ENCODE measurements around the gene RAB29.
A peak's percentile ranks its signal among the peaks of the same experiment; 100 is the strongest.

Gene RAB29

DNA sequence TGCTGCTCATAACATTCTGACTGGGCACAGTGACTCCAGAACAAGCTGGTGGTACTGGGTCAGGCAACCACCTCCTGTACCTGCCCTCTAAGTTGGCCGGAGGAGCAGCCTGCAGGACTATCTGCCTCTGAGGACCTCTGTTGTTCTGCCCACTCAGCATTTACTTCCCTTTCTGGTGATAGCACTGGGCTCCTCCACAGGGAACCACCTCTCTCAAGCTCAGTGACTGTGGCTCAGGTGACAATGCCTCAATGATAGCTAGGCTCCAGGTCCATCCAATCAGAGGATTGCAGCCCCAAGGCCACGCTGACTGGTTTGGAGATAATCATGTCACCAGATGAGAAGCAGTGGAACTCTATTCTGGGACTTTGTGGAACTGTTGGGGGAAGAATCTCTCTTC, 21.9 kb upstream of the RAB29 start:
- no peak for DNase-seq

DNA sequence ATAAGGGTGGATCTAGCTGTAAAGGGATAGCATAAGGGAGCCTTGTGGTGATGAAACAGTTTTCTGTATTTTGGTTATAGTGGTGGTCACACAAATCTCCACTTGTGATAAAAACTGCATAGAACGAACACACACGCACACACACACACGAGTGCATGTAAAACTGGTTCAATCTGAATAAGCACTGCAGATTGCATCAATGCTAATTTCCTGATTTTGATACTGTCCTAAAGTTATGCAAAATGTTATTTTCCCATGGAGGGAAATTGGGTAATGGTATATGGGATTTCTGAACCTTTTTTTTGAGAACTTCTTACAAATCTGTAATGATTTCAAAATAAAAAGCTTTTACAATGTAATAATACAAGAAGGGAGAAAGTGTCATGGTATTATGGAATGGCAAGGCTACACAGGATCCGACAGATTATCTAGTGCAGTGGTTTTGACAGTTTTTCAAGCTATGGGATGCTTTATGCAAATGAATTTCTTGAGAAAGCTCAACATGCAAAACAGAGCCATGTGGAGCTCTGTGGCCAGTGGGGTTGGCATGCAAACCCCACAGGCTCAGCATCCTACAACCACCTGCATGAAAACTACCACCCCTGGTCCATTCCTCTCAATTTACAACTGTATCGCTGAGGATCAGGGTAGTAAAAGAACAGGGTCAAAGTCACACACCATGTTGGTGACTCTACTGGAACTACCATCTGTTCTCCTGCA, 18.9 kb upstream of the RAB29 start:
- DNase-seq: no peak

DNA sequence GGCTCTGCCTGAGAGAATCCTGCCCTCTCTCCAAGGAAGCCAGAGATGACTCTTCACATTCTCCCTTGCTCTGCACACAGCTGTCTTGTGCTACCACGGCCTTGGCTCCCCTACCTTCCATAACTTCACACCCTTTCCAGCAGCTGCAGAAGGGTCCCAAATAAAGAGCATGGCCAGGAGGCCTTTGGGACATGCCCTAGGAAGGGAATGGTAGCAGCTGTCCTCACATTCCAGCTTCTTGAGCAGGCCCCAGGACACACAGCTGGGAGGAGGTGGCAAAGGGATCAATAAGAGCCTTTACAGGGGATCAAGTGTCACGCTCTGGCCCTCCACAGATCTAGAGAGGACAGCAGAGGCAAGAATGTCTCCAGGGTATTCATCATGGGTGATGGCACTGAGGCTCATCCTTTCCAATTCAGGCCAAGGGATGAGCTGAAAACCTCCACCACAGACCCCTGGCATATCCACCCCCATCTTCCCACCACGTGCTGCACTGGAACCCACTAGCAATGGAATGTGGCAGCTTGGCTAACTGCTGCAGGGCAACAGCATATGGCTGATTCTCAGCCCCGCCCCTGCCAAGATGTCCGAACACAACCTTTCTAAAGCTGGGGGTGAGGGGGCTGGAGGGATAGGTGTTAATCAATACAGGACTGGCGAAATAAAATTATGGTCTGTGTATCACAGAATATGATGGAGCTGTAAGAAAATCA, 17.8 kb upstream of the RAB29 start:
- DNase-seq: no peak

DNA sequence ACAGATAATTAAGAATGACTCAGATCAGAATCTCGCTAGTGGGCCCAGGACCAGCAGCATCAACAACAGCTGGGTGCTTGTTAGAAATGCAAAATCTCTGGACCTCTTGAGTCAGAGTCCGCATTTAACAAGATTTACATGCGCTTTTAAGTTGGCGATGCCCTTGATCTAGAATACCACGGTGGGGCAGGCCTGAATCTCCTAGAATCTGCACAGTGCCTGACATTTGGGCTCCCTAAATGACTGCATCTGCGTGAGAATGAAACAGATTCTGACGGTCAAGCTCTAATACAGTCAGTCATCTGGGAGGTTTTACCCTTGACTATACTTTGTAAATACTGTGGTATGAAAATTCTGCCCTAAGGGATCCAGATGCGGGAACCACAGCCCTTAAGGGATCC, 17.2 kb upstream of the RAB29 start:
- DNase-seq: no peak

DNA sequence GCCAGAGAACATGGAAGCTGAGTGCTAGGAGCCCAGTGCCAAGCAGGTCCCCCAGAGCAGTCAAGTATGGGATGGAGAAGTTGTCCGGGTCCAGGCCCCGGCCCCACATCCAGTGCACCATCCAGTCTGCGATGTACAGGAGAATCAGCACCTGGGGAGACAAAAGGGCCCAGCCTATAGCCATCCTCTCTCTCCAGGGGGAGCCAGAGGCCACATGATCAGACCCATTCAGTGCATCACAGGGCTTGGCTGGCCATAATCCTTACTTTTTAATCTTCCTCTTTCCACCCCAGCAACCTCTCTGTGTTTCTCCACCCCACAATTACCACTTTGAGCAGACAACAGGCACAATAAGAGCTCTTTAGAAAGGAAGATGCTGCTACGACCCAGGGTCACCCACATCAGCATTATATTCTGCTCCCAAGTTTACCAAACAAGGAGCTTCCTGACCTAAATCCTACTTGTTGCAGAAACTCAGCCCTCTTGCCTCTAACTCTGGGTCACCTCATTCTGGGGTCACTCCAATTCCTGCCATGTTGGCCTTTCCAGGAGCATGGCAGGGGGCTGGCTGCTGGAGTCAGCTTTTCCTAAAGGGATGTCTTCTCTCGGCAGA, 16.4 kb upstream of the RAB29 start:
- peak in 49 of 58 donors; percentile 13 to 76 (median 51) for DNase-seq

DNA sequence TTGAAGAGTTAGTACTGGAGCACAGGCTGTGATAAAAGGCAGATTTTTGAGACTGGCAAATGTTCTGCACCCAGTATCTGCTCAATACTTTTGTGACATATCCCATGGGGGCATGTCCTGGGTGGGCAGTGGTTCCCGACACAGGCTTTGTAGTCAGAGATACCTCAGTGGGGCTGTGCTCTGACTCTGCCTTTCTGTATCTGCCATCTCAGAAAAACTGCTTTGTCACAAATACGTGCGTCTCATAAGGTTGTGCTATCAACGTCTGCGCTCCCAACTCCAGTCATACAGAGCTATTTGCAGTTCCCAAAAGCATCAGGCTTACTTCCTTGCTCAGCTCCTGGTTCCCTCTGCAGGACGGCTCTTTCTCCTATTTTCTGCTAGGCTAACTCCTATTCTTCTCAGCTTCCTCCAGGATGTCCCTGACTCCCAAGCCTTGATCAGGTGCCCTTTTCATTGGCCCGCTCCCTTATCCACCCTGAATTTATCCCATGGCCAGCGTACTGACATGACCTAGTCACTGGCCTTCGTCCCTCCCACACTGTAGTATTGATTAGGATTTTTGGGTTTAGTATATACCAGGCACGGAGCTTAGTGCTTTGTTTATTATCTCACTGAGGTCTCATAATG, 12.1 kb upstream of the RAB29 start:
- no peak for DNase-seq

DNA sequence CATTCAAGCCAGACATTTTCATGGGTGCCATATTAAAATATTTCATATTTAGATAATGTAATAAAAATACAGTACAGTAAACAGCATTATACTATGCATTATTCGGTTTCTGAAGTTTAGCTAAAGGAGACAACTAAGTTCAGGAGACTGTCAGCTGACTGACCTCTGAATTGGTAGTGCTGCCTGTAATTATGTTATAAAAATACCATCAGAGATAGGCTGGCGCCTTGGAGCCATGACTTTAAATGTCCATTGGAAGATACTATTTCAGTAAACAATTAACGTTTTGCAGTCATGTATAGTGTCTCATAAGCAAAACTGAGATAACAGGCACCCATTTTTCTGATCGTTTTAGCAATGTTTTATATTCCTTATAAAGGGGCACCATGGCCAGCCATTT, 11.3 kb upstream of the RAB29 start:
- DNase-seq: no peak

DNA sequence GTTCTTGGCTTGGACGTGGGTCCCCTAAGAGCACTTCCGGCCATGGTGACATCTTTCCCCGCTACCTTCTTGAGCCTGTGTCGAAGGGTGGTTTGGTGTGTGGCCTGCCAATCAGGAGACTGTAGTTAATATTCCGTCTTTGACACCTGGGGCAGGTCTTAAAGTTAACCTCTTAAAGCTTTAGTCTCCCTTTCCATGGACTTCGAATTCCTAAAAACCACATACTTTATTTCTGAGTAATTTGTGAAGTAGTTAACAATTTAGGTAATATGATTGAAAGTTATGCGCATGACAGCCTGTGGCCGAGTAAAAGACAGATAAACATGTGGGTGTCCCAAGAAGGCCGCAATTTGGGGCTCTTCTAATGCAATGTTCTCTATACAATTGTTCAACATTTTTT, 10.2 kb upstream of the RAB29 start:
- no peak for DNase-seq

DNA sequence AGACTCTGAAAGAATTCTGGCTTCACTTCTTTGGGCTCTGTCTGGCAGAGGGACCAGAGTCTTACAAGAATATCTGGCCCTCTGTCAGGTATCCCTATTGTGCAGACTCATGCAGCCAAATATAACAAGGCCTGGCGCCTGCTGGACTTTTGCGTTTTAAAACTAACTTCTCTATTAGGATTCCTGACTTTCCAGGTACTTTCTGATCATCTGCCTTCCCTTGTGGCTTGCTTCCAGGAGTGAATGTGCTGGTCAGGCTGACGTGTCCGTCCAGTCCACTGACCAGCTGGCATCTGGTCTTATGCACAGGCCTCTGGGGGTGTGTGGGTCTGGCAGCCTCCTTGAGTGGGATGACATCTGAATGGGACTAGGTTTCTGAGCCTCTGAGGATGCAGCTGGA, 8.6 kb upstream of the RAB29 start:
- DNase-seq: peak in 6 of 58 donors; percentile 4 to 43 (median 20)

DNA sequence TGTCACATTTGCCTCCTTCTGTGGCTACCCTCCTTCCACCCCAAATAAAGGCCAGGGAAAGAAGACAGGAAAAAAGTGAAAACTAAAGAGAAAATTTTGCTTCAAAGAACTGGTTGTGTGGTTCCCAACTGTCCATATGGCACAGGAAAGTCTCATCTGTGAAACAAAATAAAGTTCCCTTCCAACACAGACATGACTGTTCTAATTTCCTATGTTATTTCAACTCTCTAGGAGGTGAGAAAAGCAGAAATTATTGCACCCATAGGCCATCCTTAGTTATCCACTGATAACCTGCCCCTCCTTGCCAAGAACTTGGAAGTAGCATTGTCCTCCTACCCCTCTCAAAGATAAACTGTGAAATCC, 8.1 kb upstream of the RAB29 start:
- no peak for DNase-seq

DNA sequence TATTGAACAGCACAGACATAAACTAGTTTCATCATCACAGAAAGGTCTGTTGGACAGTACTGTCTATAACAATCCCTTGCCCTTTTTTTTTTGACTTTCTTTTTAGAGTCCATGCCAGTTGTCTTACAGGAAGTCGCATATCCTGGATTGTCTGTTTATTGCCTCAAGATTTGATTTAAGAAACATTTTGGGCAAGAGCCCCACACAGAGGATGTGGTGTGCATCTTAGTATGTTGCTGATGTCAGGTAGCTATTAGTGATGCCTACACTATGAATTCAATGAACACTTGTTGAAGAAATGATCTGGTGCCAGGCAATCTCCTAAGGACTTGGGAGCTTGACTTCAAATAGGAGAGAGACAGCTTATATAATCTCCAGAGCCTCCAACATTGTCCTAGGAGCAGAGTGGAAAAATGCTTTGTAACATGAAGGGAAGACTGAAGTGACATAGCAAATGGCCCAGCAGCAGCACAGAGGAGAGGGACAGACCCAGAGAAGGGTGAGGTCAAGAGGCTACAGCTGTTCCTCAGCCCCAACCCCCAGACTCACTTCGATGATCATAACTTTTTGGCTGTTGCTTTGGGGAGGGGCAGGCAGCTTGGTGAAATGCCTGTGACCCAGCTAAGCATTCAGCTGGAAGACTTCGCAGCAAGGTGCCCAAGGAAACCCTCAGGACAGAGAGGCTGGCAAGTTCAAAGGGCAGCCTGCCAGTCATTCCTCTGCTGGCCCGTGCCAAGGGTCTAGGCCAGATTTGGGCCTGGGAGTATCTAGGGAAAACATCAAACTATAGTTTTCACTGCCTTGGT, 7.5 kb upstream of the RAB29 start:
- no peak for DNase-seq

DNA sequence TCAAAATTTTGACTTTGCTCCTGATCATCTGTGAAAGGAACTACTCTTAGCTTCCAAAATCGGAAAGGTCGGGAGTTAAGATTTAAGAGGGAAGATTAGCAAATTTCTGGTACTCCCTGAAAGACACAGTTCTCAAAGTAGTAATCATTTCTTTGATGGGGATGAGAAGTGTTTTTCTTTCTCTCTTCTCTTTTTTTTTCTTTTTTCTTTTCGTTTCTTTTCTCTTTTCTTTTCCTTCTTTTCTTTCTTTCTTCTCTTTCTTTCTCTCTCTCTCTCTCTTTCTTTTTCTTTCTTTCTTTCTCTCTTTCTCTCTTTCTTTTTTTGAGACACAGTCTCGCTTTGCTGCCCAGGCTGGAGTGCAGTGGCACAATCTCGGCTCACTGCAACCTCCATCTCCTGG, 5.1 kb upstream of the RAB29 start:
- no peak for DNase-seq

DNA sequence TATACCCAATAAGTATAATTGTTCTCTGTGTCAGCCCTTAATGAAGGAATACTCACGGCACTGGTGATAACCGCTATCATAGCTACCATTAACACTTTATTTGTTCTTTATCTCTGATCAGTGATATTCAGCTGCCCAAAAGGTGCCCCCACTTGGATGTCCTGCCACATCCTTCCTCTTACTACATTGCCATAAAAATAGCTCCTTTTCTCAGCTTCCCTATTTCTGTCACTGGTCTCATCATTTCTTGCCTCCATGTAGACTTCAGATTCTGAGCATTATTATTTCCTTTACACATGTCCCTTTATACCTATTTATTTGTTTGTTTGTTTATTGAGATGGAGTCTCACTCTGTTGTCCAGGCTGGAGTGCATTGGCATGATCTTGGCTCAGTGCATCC, 2.7 kb upstream of the RAB29 start:
- no peak for DNase-seq

DNA sequence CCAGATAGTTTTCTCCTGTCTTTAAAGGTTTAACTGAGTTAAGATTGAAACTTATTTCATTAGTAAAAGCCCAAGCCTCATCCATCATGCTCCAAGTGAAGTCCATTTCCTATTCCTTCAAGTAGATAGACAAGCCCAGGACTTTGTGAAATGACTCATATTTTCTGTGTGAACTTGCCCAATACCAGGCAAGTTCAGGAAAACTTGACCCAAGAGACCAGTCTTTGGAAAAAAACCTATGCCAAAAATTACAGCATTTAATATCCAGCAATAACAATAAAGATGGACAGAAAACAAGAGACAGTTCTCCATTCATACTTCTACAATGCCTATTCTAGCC, 405 bp upstream of the RAB29 start:
- no peak for DNase-seq

DNA sequence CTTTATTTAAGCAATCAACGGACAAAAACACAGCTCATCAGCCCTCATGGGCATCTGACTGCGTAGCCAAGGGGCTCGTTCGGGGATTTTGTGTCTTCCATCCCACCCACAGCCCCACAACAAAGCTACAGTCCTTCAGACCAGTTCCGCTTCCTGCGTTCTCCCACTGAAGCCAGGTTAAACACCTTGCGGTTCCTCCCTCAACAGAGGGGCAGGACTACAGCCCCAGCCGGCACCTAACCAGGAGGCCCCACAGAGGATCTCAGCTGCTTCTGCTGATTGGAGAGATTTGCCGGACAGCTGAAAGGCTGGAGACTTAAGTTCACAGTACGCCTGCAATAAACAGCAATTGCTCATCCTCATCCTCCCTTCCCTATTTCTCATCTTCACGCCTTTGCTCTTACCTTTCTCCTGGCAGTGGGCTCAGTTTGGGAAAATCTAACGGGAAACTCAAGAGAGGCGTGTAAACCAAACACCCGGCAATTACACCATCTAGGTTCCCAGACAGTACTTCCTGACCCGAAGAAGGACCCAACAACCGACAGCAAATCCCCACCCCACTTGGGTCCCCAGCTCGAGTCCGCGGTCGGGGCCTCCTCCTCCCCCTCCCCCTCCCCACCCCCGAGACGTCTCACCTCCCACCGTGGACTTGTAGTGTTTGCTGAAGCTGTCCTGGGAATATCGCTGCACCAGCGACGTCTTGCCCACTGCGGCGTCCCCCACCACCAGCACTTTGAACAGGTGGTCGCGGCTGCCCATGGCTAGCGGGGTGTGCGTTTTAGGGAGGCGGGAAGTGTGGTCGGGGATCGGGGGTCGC, 876 bp downstream of the RAB29 start:
- DNase-seq: peak in 1 of 58 donors; percentile 38

DNA sequence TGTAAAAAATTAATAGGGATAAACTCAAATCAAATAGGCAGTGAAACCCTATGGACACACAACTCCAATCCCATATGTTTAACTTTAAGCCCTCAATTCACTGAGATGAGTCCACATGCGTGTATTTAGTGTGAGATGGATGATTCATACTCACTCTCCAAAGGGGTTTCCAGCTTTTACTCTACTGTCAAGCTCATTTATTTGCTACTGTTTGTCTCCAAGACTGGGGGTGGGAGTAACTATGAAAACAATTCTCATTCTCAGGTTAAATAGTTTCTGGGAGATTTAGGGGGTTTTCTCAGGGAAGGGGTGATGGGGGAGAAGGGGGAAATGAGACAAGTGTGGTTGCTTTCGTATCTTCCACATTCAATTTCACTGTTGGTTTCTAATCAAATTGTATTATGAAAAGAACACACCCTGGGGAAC, 2.7 kb downstream of the RAB29 start:
- DNase-seq: no peak

DNA sequence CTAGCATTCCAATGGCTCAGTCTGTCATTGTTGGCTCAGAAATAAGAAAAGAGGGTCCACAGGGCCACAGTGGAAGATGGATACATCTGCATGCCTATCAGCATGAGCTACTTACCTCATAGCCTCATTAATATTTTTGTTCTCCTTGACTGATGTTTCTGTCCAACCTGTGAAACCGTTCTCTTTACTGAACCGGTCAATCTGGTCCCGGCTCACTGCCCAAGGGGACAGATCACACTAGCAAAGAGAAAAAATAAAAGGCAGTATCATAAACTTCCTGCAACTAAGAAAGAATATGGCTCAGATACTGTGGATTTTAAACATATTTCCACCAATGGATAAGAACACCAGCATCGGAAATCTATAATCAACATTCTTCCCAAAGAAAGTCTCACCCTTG, 4.7 kb downstream of the RAB29 start:
- DNase-seq: no peak

DNA sequence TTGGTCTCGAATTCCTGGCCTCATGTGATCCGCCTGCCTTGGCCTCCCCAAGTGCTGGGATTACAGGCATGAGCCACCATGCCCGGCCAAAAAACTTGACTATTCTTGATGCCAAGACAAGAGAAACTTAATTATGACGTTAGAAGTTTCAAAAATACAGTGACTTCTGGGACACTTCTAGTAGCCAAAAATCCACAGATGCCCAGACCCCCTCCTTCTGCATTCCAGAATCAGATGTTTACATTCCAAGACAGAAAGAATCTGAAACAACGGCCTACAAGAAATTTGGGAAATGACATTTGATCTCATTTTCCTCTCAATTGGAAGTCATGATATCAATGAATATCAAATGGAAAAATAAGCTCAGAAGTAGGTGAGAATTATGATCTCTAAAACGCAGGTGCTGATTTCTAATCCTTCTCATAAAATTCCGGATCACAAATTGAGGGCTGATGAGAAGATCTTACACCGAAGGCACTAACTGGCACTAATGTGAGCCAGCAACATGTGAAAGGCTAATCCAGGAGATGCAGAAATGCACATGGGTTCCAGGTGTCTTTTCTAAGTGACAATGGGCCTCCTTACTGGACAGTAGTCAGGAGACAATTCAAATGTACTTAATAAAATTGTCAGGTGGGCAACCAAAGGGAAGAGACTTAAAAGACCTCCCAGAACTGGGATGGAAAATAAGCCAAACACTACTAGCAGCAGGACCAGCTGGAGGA, 5.5 kb downstream of the RAB29 start:
- DNase-seq: no peak

DNA sequence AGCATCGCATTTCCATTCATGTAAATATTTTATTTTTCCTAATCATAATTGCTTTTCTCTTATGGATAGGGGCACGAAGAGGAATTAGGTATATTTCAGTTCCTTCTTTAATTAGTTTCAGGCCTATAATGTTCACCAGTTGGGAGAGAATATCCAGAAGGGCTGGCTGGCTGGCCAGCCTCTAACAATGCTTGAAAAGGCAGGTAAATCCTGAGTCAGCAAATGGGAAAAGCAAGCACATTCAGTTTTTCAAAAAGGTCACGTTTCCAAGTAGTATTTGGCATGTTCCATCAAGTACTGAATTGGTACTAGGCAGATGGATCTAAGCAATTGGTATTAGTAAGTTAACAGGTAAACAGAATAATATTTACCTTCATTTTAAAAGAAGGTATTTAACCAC, 8.0 kb downstream of the RAB29 start:
- no peak for DNase-seq

DNA sequence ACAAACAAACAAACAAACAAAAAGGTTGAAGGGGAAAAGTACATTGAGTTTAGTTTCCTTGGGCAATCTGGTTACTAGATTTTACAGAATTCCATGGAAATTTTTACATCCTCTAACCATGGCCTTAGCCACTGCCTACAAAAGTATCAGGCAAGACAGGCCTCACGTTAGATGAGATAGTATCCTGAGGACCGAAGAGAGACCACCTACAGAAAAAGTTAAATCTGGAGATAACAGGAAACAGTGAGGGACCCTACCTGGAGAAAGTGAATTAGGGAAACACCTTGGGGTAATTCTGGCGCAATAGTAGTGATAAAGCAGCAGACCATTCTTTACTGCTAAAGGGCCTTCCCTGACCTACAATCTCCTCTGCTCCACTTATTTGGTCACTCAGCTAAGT, 8.7 kb downstream of the RAB29 start:
- no peak for DNase-seq

All from anterior cingulate cortex (tissue), 58 donors.